NCI-H226 (cell line): ENCODE results near the gene ZNF503.
A peak's percentile ranks its signal among the peaks of the same experiment; 100 is the strongest.

ENCODE experiments used
- DNase-seq: peaks from one replicate; pipeline ENCODE4 v3.0.0-alpha.2; 2015

ZNF503 gene, protein sequence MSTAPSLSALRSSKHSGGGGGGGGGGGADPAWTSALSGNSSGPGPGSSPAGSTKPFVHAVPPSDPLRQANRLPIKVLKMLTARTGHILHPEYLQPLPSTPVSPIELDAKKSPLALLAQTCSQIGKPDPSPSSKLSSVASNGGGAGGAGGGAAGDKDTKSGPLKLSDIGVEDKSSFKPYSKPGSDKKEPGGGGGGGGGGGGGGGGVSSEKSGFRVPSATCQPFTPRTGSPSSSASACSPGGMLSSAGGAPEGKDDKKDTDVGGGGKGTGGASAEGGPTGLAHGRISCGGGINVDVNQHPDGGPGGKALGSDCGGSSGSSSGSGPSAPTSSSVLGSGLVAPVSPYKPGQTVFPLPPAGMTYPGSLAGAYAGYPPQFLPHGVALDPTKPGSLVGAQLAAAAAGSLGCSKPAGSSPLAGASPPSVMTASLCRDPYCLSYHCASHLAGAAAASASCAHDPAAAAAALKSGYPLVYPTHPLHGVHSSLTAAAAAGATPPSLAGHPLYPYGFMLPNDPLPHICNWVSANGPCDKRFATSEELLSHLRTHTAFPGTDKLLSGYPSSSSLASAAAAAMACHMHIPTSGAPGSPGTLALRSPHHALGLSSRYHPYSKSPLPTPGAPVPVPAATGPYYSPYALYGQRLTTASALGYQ

DNA sequence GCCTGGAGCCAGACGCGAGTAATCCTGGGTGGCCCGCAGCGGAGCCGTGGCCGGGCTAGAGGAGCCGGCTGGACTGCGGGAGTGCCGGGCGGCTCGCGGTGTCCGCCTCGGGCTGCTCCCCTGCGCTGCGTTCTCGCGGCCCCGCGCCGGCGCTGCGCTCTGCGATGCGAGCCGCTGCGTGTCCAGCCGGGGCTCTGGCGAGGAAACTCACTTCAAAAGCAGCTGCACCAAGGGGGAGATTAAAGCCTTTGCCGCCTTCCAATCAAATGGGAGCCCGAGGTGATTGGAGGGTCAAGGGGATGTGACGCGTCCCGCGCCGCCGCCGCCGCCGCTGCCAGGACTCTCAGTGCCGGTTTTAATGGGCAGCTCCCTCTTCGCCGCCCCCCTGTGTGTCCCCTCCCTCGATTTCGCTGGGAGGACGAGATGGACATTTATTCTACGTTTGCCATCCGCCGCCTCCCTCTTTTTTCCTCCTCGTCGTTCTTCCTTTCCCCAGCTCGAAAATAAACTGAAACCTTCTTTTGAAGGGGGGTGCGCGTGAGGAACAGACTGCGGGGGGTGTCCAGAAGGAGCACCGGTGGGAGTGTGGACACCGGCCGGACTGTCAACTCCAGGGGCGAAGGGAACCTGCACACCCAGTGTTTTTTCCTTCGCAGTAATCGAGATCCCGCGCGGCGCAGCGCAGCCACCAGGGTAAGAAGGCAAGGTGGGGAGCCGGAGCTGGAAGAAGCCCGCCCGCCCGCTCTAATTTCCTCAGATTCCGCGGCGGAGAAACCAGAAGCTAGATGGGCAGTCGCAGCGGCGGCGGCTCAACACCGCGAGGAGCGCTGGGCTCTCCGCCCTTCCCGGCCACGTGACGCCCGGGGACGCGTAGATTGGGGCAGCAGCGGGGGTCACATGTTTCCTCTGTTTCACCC is at the start of gene ZNF503:
ZNF503 (minus strand) TSS at position 196 of the 917 bp plus-strand sequence. CDS start 345 bp downstream, outside the sequence.
- DNase-seq = peak; percentile 99

DNA sequence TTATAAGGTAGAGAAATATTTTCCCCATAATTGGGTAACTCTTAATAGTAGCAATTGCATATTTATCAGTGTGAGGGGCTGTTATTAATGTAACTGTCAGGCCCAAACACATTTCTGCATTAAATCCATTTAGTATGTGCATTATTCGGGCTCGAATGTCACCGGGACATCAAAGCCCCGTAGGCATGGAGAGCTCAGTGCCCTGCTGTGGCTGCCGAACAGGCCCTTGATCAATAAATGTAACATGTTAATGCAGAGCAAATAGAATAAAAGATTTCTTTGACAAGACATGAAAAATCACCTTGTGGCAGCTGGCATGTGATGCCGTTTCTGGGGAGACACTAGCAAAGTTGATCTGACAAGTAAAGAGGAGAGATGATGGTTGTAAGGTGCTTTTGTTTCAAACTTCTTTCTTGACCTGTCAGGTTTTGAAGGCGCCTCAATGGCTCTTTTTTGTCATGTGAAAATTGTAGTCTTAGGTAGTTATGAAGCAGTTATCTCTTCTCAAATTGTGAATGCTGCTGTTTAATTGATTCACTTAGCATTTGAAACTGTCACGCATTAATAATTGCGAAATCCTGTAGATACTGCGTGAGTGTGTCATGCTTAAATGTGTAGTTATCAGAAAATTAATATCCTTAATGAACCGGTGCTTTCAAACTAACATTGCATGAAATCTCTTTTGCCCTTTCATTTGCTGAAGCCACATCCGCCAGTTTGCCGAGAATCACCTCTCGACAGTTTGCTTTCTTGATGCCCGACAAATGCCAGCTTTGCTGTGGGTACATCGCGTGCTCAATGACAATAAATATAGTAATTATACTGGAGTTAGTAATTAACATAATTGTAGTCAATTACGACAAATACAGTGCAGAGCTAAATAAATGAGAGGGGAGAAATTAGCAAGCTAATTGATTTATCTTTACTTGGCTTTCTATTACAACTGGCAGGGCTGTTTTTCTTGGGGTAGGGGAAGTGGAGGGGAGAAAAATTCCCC is 49.4 kb upstream of the ZNF503 start:
- DNase-seq = no peak

DNA sequence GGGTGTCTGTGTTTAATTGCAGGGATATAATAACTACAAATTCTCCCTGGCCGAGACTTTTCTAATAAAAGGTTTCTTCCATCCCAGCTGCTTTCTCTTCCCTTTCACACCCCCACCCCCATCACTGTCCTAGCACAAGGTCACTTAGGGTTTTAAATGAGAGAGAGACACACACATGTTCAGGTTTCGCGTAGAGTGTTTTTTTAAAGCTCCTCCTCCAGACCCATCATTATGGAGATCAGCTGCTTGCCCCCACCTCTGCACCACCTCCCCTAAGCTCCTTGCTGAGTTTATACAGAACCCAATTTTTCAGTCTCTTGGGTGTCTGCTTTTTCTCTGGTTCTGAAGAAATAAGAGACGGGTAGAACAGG is 48.5 kb upstream of the ZNF503 start:
- DNase-seq = no peak

DNA sequence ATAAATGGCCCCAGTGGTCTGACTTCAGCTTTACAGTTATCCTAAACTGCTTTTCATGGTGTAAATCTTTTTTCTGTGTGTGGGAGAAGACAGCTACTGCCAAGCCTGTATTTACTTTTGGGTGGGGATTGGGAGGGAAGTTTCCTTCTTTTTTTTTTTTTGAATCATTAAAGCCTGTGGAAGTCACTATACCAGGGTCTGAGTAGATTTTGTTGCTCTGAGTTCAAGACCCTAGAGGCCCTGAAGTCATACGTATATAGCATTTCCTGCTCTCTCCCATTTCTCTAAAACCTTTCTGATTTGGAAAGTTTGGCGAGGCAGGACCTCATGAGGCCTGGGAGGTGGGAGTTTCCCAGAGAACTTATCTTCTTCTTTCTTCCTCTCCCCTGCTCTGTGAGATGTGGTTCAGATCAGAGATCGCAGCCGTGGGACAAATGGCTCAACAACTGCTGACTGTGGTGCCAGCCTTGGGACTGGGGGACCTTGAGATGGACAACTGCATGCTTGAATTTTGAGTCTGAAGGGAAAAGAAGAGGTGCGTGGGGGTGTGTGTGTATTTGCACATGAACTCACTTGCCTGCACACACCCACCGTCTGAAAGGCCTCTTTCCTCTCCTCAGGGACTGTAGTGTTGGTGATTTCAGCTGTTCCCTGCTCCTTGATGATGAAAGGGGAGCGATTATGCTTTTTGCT is 48.0 kb upstream of the ZNF503 start:
- no peak for DNase-seq

DNA sequence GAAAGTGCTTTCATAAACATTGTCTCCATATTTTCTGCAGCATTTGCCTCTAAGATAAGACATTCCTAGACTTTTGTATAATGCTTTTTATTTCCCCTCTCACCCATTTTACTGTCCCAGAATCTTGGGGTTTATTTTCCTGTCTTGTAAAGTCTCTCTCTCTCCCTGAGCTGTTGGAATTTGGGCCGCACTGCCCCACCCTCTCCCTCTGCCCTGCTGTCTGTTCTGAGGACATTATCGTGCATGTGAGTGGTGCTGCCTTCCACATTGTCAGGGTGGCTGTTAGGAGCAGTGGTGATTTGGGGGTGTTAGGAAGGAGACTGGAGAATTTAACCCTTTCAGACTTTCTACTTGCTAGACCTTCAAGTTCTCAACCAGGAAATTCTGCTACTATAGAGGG is 46.6 kb upstream of the ZNF503 start:
- no peak for DNase-seq

DNA sequence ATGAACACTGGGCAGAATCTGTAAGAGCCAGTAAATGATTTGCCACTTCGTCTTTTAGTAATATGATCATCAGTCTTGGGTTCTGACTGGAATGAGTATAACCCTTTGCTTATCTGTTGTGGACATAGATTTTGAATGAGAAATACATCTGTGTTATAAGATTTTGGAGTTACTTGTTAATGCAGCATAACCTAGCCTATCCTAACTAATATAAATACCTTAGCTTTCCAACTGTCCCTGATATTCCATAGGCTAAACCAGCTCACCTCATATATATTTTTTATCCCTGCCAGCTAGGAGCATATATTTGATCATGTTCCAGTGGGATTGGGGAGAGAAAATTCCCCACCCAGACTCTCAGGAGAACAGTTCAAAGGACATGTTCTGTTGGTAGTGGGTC is 44.9 kb upstream of the ZNF503 start:
- no peak for DNase-seq

DNA sequence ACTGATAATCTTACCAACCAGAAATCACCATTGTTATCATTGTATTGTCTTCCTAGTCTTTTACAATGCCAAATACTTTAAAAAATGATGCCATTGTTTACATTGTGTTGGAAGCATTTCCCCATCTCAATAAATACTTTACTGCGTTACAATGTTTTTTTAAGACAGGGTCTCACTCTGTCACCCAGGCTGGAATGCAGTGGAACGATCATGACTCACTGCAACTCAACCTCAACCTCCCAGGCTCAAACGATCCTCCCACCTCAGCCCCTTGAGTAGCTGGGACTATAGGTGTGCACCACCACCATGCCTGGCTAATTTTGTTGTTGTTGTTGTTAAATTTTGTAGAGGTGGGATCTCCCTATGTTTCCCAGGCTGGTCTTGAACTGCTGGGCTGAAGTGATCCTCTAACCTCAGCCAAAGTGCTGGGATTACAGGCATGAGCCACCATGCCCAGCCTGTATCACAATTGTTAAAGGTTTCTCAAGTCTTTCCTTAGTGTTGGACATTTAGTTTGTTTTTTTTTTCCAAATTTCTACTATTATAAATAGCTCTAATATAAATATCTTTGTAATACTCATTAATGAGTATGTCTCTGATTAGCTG is 43.3 kb upstream of the ZNF503 start:
- no peak for DNase-seq

DNA sequence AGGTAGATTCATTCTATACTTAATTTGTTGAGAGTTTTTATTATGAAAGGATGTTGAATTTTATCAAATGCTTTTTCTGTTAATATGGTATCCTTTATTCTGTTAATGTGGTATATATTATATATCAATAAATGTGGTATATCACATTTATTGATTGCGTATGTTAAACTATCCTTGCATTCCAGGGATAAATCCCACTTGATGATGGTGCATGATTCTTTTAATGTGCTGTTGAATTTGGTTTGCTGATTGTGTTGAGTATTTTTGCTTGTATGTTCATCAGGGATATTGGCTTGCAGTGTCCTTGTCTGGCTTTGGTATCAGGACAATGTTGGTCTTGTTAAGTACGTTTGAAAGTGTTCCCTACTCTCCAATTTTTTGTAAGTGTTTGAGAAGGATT is 41.8 kb upstream of the ZNF503 start:
- no peak for DNase-seq

DNA sequence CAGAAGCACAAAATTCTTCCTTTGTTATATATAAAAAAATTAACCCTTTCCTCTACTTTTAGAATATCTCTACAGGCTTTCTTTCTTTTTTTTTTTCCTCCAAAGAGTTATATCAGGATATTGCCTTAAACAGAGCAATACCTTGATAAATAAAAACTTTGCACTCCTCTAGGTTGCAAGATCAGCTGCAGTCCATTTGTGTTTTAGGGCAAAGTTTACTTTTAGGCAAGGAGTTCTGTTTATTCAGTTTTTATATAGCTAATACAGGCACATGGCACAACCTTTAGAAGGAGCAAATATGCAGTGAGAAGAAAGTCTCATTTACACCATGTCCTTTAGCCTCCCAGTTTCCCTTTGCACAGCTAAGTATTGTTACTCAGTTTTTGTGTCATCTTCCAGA is 40.1 kb upstream of the ZNF503 start:
- no peak for DNase-seq

DNA sequence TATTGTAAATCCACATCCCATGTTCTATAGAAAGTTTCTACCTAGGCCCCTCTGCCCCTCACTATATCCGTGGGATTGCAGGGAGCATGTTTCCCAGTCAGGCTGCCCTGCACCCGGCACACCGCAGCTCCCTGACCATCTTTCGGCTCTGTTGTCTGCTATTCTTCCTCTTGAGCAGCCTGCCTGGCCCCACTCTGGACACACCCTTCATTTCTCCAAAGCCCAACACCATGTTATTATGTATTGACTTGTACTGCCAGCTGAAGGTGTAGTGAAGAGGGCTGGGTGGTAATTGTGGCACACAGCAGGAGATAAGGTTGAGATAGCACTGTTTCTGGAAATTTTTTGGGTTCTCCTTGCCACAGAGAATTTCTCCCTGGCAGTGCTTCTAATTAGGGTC is 39.6 kb upstream of the ZNF503 start:
- peak; percentile 16 for DNase-seq

DNA sequence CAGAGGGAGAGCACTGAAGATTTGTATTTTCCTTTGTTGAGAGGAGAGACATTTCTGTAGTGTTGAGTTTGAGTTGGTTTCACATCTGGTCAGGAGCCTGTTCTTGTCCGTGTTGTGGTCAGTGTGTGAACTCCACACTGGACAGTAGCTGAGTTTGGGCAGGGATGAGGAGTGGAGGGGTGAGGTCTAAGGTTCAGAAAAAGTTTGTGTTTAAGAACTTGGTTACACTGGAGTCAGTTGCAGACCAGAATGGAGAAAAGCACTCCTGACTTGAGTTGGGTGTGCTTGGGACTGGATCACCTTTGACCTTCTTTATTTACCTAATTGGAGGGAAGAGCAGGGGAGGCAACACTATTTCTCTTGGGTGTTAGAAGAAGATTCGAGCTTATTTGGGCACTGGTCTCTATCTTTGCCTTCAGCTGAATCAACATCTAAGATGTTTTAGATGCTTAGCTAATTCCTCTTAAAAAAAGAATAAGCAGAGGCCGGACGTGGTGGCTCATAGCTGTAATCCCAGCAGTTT is 38.8 kb upstream of the ZNF503 start:
- DNase-seq = no peak

DNA sequence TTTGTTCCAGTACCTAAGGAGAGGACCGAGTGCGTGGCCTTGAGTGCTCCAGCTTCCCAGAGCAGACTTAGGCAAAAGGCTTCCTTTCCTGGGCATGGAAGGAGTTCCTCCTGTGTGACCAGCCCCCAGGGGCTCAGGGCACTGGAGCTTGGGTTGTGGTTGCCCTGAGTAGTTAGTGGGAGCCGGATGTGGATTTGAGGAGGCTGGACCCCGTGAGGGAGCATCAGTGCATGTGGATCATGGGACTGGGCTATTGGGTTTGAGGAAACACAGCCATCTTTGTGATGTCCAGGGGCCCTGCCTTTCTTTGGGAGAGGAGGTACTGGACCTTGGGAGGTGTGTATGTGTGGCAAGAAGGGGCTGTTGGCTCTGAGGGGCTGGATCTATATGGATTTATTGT is 38.2 kb upstream of the ZNF503 start:
- DNase-seq = no peak

DNA sequence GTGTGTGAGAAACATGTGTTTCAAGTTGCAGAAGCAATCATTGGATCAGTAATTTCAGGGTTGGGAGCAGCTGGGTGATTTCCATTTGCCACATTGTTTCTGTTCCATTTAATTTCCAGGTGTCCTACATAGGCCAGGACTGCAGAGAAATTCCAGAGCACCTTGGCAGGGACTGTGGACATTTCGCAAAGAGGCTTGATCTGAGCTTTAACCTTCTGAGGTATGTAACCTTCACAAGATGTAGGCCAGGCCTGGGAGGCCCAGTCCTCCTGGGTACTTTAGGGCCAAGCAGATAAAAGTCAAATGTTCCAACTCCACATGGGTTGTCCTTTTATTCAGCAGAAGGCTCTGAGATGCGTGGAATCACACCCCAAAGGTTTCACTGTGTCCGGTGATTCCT is 36.7 kb upstream of the ZNF503 start:
- DNase-seq = no peak

DNA sequence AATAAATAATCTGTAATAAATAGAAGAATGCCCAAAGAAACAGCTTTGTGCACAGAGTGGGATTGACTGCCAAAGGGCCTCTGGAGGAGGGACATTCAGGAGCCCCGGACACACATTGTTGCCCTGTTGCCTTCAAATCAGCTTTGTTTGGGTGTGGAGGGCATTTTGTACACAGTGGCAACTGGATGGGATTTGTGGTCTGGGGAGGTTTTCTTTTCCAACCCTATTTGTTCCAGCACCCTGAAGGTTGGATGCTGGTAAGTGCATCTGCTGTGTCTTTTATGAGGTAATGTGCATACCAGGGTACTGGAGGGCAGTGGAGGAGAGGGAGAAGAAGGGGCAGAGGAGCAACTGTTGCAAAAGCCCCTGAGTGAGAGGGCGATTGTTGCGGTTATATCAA is 36.1 kb upstream of the ZNF503 start:
- no peak for DNase-seq

DNA sequence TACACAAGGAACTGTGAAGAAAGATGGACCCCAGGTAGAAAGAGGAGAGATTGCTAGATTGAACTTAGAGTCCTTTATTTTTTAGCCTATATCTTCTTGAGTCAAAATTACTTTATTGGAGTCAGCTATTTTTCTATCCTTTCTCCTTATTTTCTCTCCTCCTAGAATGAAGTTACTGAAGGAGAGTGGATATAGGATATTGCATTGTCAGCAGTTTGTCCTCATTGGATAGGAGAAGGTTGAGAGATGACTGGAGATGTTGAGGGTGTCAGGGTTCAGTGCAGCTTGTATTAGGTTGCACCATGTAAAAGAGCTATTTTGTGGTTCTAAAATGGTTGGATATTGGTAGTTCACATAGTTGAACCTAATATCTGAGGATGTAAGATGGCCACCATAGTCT is 35.3 kb upstream of the ZNF503 start:
- no peak for DNase-seq

DNA sequence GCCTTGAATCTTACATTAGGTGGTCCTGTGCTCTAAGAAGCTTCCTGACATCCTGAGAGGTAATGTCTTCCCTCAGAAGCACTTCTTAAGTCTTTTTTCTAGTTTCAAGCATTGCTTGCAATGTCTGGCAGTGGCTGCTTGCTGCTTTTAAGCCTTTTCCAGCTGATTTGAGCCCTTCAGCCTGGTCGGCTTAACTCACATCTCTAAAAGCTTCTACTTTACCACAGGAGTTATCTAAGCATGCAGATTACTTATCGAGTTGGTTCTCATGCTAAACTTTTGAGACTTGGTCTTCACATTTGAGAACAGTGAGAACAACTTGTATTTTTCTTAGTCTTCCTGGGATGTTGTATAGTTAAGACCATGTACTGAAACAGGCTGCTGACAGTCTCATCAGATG is 33.7 kb upstream of the ZNF503 start:
- no peak for DNase-seq

DNA sequence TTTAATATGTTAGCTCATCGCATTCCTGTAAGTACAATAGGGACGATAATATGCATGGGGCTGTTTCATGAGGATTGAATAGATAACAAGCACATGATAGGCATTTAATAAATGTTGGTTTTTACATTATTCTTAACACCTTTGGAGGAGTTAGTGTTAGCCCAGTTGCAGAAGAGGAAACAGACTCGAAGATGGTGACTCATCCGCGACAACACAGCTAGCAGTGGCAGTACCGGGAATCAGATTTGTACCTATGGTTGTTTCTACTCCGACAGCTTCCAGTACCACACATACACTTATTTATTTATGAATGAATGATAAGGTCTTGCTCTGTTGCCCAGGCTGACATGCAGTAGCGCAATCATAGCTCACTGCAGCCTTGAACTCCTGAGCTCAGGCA is 32.7 kb upstream of the ZNF503 start:
- no peak for DNase-seq

DNA sequence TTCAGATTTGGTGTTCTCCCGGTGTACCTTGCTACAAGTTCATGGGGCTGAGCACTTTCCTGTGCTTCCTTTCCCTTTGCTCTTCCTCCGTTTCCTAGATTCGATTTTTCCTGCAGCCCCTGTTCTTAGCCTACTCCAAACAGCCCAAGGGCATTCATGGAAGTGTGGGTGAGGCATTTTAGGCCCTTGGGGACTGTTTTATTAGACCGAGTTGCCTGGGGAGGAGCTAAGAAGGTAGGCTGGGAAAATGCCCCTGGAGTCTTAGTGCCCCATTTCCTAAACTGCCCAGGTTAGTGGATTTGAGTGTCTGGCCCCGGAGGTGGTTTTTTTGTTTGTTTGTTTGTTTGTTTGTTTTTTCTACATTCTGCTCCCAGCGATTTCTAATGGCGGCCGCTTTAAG is 31.7 kb upstream of the ZNF503 start:
- DNase-seq = no peak

DNA sequence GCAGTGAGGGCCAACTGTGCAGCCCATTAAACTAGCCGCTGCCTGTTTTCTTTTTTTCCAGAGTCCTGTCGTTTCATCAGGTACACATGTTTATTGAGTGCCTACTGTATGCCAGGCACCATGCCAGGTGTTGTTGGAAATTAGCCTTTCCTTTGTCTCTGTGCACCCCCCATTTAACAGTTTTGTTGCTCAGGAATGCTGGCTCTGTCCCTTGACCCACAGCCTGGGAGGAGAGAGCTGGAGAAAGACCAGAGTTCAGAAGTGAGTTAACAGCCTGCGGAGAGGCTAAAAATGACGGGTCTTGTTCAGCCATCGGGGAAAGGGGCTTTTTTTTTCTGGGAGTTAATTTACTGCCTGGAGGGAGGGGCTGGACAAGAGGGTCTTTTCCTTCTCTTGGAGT is 31.2 kb upstream of the ZNF503 start:
- DNase-seq = no peak

DNA sequence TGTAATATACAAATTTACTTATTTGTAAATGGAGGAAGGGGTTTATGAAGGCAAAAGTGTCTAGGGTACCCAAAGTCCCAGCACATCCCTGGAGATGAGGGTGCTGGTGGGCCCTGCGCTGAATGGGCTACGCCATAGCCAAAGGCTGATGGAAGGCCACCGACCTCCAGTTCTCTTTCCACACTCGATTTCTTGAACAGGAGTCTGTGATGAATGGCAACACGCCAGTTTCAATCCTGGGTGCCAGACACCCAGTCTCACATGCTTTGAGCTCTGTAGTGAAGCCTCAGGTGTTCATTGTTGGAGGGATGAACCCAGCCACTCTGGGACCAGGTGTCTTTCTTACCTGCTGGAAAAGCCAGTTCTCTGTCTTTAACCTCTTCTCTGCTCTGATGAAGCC is 30.6 kb upstream of the ZNF503 start:
- no peak for DNase-seq
